ENCODE measurements around the gene CD209.

CD209 gene

DNA sequence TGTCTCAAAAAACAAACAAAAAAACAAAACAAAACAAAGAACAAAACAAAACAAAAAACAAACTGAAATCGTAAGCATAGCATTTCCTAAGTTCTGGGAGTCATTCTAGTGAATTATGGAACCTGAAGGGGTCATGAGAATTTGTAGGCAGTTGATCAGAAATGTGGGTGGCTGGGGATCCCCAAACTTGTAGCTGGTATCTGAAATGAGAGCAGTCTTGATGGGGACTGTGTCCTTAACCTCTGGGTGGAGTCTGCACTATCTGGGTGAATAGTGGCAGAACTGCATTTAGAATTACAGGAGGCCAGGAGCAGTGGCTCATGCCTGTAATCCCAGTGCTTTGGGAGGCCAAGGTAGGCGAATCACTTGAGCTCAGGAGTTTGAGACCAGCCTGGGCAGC is 21.5 kb downstream of the CD209 start:
- Histone ChIP-seq H3K27me3 (ENCODE audit: insufficient read depth, low read length) (peaks cover 39% of the 10 kb centered on the region), H3K4me3 (ENCODE audit: low read length) (no peak overlapping the region), H3K9ac (ENCODE audit: low read depth, low read length) (no peak overlapping the region), H3K36me3 (ENCODE audit: insufficient read depth, low read length) (no peaks in the 10 kb centered on the region), H3K27ac (ENCODE audit: low read depth, low read length) (no peak overlapping the region), H3K4me1 (ENCODE audit: insufficient read depth, low read length) (no peaks in the 10 kb centered on the region), H3K9me3 (ENCODE audit: insufficient read depth, low read depth, low read length) (no peaks in the 10 kb centered on the region)
- WGBS: 72% methylated on average over 2 of the region's 2 CpGs

DNA sequence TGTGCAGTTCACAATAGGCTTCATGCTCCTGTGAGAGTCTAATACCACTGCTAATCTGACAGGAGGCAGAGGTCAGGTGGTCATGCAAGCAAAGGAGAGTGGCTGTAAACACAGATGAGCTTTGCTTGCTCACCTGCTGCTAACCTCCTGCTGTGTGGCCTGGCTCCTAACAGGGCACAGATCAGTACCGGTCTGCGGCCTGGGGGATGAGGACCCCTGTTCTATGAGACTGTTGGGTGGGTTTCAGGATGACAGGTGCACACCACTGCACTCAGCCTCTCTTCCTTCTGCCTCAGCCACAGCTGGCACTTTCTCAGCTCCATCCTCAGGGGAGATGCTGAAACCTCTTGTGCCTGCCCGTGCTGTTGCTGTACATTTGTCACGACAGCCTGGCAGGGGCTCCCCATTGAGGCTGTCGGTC is 25.1 kb downstream of the CD209 start:
- H3K27me3 ChIP-seq (ENCODE audit: insufficient read depth, low read length): peaks cover 4% of the 10 kb centered on the region
- no peaks in the 10 kb centered on the region for H3K4me1 ChIP-seq (ENCODE audit: insufficient read depth, low read length)
- WGBS: 67% methylated on average over 5 of the region's 5 CpGs
- H3K36me3 ChIP-seq (ENCODE audit: insufficient read depth, low read length): no peaks in the 10 kb centered on the region
- H3K27ac ChIP-seq (ENCODE audit: low read depth, low read length): no peak overlapping the region
- no peak overlapping the region for H3K4me3 ChIP-seq (ENCODE audit: low read length)
- H3K9me3 ChIP-seq (ENCODE audit: insufficient read depth, low read depth, low read length): no peaks in the 10 kb centered on the region
- no peak overlapping the region for H3K9ac ChIP-seq (ENCODE audit: low read depth, low read length)

DNA sequence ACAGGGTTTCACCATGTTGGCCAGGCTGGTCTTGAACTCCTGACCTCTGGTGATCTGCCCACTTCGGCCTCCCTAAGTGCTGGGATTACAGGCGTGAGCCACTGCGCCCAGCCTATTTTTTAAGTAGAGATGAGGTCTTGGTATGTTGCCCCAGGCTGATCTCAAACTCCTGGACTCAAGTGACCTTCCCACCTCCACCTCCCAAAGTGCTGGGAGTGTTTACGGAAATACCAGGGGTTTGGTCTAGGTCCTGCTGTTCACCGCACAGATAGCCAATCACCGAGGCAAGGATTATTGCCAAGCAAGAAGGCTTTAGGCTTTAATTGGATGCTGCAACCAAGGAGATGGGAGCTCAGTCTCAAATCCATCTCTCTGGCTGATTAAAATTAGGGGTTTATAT is 27.0 kb downstream of the CD209 start:
- Histone ChIP-seq H3K27me3 (ENCODE audit: insufficient read depth, low read length) (no peaks in the 10 kb centered on the region), H3K36me3 (ENCODE audit: insufficient read depth, low read length) (no peaks in the 10 kb centered on the region), H3K27ac (ENCODE audit: low read depth, low read length) (no peak overlapping the region), H3K4me3 (ENCODE audit: low read length) (no peak overlapping the region), H3K9ac (ENCODE audit: low read depth, low read length) (no peak overlapping the region), H3K4me1 (ENCODE audit: insufficient read depth, low read length) (no peaks in the 10 kb centered on the region), H3K9me3 (ENCODE audit: insufficient read depth, low read depth, low read length) (no peaks in the 10 kb centered on the region)
- WGBS: 90% methylated on average over 6 of the region's 6 CpGs

DNA sequence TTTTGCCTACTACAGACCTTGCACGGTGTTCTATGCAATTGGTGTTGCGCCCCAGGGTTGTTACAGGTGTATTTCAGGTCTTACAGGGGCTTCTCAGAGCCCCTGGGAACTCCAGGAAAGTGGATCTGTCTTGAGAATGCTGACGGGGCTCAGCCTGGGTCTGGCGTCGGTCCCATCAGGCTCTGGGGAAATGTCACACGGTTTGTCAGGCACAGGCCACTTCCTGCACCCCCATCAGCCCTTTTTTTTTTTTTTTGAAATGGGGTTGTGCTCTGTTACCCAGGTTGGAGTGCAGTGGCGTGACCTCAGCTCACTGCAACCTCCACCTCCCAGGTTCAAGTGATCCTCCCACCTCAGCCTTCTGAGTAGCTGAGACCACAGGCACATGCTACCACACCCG is 28.7 kb downstream of the CD209 start:
- Histone ChIP-seq H3K9me3 (ENCODE audit: insufficient read depth, low read depth, low read length) (no peaks in the 10 kb centered on the region), H3K4me1 (ENCODE audit: insufficient read depth, low read length) (no peaks in the 10 kb centered on the region), H3K27ac (ENCODE audit: low read depth, low read length) (no peak overlapping the region), H3K27me3 (ENCODE audit: insufficient read depth, low read length) (no peaks in the 10 kb centered on the region), H3K9ac (ENCODE audit: low read depth, low read length) (no peak overlapping the region), H3K36me3 (ENCODE audit: insufficient read depth, low read length) (no peaks in the 10 kb centered on the region), H3K4me3 (ENCODE audit: low read length) (no peak overlapping the region)
- WGBS: 79% methylated on average over 8 of the region's 8 CpGs

DNA sequence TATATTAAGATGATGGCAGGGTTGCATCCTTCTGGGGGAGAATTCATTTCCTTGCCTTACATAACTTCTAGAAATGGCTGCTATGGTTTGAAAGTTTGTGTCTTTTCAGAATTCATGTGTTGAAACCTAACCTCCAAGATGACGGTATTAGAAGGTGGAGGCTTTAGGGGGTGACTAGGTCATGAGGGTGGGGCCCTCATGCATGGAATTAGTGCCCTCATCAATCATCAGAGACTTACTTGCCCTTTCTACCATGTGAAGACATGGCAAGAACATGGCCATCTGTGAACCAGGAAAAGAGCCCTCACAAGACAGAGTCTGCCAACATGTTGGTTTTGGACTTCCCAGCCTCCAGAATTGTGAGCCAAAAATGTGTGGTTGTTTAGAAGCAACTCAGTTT is 30.6 kb downstream of the CD209 start:
- WGBS: 82% methylated on average over 1 of the region's 1 CpG
- Histone ChIP-seq H3K27ac (ENCODE audit: low read depth, low read length) (no peak overlapping the region), H3K27me3 (ENCODE audit: insufficient read depth, low read length) (no peaks in the 10 kb centered on the region), H3K9ac (ENCODE audit: low read depth, low read length) (no peak overlapping the region), H3K36me3 (ENCODE audit: insufficient read depth, low read length) (no peaks in the 10 kb centered on the region), H3K9me3 (ENCODE audit: insufficient read depth, low read depth, low read length) (no peaks in the 10 kb centered on the region), H3K4me1 (ENCODE audit: insufficient read depth, low read length) (no peaks in the 10 kb centered on the region), H3K4me3 (ENCODE audit: low read length) (no peak overlapping the region)

DNA sequence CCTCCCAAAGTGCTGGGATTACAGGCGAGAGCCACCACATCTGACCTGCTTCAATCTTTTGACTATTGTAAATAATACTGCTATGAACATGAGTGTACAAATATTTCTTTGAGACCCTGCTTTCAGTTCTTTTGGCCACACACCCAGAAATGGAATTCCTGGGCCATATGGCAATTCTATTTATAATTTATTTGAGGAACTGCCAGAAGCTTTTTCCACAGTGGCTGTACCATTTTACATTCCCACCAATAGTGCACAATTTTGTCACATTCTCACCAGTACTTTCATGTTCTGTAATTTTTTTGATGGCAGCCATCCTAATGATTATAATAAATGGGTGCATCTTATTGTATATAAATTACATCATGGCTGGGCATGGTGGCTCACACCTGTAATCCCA is 31.7 kb downstream of the CD209 start:
- H3K9me3 ChIP-seq (ENCODE audit: insufficient read depth, low read depth, low read length): no peaks in the 10 kb centered on the region
- H3K27me3 ChIP-seq (ENCODE audit: insufficient read depth, low read length): no peaks in the 10 kb centered on the region
- no peaks in the 10 kb centered on the region for H3K36me3 ChIP-seq (ENCODE audit: insufficient read depth, low read length)
- no peak overlapping the region for H3K4me3 ChIP-seq (ENCODE audit: low read length)
- no peak overlapping the region for H3K9ac ChIP-seq (ENCODE audit: low read depth, low read length)
- H3K4me1 ChIP-seq (ENCODE audit: insufficient read depth, low read length): no peaks in the 10 kb centered on the region
- no peak overlapping the region for H3K27ac ChIP-seq (ENCODE audit: low read depth, low read length)
- WGBS: 100% methylated on average over 1 of the region's 1 CpG

DNA sequence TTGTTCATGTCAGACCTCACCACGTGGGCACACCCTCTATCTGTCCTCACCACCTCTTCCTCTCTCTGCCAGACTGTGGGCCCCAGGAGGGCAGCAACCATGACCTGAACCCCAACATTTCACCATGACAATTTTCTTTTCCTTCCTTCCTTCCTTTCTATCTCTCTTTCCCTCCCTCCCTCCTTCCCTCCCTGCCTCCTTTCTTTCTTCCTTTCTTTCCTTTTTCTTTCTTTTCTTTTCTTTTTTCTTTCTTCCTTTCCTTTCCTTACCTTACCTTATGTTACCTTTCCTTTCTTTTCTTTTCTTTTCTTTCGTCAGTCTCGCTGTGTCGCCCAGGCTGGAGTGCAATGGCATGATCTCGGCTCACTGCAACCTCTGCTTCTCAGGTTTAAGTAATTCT is 36.7 kb downstream of the CD209 start:
- H3K4me3 ChIP-seq (ENCODE audit: low read length): no peak overlapping the region
- no peaks in the 10 kb centered on the region for H3K4me1 ChIP-seq (ENCODE audit: insufficient read depth, low read length)
- H3K9me3 ChIP-seq (ENCODE audit: insufficient read depth, low read depth, low read length): no peaks in the 10 kb centered on the region
- H3K36me3 ChIP-seq (ENCODE audit: insufficient read depth, low read length): no peaks in the 10 kb centered on the region
- H3K27ac ChIP-seq (ENCODE audit: low read depth, low read length): no peak overlapping the region
- 77% methylated on average over 5 of the region's 5 CpGs for WGBS
- H3K27me3 ChIP-seq (ENCODE audit: insufficient read depth, low read length): no peaks in the 10 kb centered on the region
- no peak overlapping the region for H3K9ac ChIP-seq (ENCODE audit: low read depth, low read length)

DNA sequence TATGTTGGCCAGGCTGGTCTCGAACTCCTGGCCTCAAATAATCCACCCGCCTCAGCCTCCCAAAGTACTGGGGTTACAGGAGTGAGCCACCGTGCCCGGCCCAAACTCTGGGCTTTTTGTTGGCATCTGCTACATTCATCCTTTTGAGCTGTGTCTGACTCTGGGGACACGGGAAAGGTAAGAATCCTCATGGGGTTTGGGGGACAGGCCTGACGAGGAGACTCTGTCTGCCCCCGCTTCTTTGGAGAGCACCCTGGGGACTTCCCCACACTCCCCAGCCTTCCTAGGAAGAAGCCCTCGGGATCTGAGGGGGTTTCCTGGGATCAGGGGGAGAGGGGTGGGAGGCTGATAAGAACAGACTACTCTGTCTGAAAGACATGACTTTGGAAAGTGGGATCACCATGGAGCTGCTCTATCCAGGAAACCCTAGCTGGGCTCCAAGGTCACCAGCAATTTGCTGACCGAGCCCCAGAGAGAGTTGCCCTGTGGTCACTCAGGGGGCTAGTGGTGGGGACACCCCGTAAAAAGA is 37.3 kb downstream of the CD209 start:
- no peak overlapping the region for H3K9ac ChIP-seq (ENCODE audit: low read depth, low read length)
- H3K27ac ChIP-seq (ENCODE audit: low read depth, low read length): no peak overlapping the region
- WGBS: 82% methylated on average over 10 of the region's 10 CpGs
- H3K36me3 ChIP-seq (ENCODE audit: insufficient read depth, low read length): no peaks in the 10 kb centered on the region
- H3K9me3 ChIP-seq (ENCODE audit: insufficient read depth, low read depth, low read length): no peaks in the 10 kb centered on the region
- H3K4me1 ChIP-seq (ENCODE audit: insufficient read depth, low read length): no peaks in the 10 kb centered on the region
- no peaks in the 10 kb centered on the region for H3K27me3 ChIP-seq (ENCODE audit: insufficient read depth, low read length)
- no peak overlapping the region for H3K4me3 ChIP-seq (ENCODE audit: low read length)

DNA sequence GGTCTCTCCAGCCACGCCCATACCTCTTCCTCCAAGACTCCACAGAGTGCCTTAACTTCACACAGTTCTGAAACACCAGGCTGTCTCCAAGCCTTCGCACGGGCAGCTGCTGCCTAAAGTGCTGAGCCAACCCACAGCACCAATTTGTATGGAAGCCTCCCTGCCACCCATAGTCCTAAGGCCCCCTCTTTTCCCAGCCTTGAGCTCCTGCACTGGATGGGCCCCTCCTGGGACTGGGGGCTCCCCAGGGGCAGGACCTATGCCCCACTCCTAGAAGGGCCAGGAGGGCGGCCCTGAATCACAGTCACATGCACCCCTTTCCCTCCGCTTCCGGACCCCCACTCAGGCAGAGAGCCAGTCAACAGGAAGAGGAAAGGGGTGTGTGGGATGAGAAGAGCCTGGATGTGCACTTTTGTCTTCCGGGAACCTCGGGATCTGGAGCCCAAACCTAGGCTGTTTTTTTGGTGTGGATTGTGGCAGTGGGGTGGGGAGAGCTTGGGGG is 40.3 kb downstream of the CD209 start:
- Histone ChIP-seq H3K9ac (ENCODE audit: low read depth, low read length) (no peak overlapping the region), H3K27ac (ENCODE audit: low read depth, low read length) (no peak overlapping the region)
- WGBS: 88% methylated on average over 8 of the region's 8 CpGs

DNA sequence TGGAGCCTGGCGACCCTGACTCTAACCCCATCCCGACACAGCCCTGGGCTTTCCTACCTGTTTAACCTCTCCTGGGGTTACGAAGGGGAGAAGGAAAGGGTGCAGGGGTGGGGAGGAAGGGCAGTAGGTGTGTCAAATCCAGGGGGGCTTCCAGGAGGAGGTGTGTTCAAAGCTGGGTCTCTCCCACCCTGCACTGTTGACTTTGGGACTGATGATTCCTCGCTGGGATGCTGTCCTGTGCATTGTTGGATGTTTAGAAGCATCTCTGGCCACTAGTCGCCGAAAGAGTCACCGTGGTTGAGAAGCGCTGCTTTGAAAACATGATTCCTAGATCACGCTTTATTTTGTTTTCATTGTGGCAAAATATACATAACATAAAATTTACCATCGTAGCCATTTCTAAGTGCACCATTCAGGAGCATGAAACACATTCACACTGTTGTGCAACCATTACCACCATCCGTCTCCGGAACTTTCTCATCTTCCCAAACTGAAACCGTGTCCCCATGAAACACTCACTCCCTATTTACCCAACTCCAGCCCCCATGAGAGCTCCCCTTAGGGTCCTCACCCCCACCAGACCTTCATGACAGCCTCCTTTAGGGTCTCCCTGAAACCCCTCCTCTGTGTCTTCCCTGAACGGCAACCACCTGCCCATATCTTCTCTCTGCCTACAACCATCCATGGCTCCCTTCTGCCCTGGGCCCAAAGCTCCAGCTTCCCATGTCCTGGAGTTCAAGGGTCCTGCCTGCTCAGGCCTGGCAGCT is 41.0 kb downstream of the CD209 start:
- no peaks in the 10 kb centered on the region for H3K9me3 ChIP-seq (ENCODE audit: insufficient read depth, low read depth, low read length)
- no peaks in the 10 kb centered on the region for H3K27me3 ChIP-seq (ENCODE audit: insufficient read depth, low read length)
- 83% methylated on average over 14 of the region's 14 CpGs for WGBS
- no peaks in the 10 kb centered on the region for H3K36me3 ChIP-seq (ENCODE audit: insufficient read depth, low read length)
- H3K9ac ChIP-seq (ENCODE audit: low read depth, low read length): no peak overlapping the region
- no peaks in the 10 kb centered on the region for H3K4me1 ChIP-seq (ENCODE audit: insufficient read depth, low read length)
- no peak overlapping the region for H3K27ac ChIP-seq (ENCODE audit: low read depth, low read length)
- H3K4me3 ChIP-seq (ENCODE audit: low read length): no peak overlapping the region

More for the DNA sequence above, 40.3 kb downstream of the CD209 start:
- H3K4me3 ChIP-seq (ENCODE audit: low read length): no peak overlapping the region
- H3K9me3 ChIP-seq (ENCODE audit: insufficient read depth, low read depth, low read length): no peaks in the 10 kb centered on the region
- H3K4me1 ChIP-seq (ENCODE audit: insufficient read depth, low read length): no peaks in the 10 kb centered on the region
- no peaks in the 10 kb centered on the region for H3K36me3 ChIP-seq (ENCODE audit: insufficient read depth, low read length)
- no peaks in the 10 kb centered on the region for H3K27me3 ChIP-seq (ENCODE audit: insufficient read depth, low read length)

DNA sequence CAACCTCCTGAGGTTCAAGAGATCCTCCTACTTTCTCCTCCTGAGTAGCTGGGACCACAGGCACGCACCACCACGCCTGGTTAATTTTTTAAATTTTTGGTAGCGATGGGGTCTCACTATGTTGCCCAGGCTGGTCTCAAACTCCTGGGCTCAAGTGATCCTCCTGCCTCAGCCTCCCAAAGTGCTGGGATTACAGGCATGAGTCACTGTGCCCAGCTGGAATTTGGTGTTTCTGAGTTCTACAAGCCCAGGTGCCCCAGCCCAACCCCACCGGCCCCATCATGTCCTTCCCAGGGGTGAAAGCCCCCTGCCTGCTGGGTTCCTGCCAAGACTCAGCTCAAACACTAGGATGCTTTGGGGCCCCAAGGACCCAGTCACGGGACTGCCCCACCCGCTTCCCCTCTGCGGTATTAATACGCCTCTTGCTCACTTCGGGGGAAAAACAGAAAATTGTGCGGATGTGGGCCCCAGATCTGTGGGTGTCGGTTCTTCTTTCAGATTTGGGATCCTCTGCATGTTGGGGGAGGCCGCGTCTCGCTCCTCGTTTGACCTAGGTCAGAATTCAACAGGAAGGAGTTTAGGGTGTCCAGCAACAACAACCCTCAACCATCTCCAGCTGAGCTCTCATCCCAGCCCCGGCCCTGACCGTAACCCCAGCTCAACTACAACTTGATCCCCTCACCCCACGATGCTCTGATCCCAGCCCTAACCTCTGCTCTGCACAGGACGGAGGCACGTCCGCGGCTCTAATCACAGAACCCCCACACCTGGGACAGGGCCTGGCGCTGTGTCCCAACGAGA is 41.7 kb downstream of the CD209 start:
- no peak overlapping the region for H3K9ac ChIP-seq (ENCODE audit: low read depth, low read length)
- H3K4me1 ChIP-seq (ENCODE audit: insufficient read depth, low read length): no peaks in the 10 kb centered on the region
- H3K9me3 ChIP-seq (ENCODE audit: insufficient read depth, low read depth, low read length): no peaks in the 10 kb centered on the region
- no peaks in the 10 kb centered on the region for H3K36me3 ChIP-seq (ENCODE audit: insufficient read depth, low read length)
- H3K27ac ChIP-seq (ENCODE audit: low read depth, low read length): no peak overlapping the region
- H3K27me3 ChIP-seq (ENCODE audit: insufficient read depth, low read length): no peaks in the 10 kb centered on the region
- 83% methylated on average over 21 of the region's 24 CpGs for WGBS
- no peak overlapping the region for H3K4me3 ChIP-seq (ENCODE audit: low read length)

Data from HUES64 (cell line).